SKM-1 (cell line): ENCODE data around the gene RIPOR3.
"Not testable (repeated sequence)": the region's sequence is repeated elsewhere in the genome, so short reads cannot be mapped to it uniquely, and the experiment has no call there.

Experiments
- DNase-seq: peaks from one replicate; lab custom pipeline; 2025; ENCODE audit not compliant: unreplicated experiment; lab: John Stamatoyannopoulos, UW

The RIPOR3 gene

DNA sequence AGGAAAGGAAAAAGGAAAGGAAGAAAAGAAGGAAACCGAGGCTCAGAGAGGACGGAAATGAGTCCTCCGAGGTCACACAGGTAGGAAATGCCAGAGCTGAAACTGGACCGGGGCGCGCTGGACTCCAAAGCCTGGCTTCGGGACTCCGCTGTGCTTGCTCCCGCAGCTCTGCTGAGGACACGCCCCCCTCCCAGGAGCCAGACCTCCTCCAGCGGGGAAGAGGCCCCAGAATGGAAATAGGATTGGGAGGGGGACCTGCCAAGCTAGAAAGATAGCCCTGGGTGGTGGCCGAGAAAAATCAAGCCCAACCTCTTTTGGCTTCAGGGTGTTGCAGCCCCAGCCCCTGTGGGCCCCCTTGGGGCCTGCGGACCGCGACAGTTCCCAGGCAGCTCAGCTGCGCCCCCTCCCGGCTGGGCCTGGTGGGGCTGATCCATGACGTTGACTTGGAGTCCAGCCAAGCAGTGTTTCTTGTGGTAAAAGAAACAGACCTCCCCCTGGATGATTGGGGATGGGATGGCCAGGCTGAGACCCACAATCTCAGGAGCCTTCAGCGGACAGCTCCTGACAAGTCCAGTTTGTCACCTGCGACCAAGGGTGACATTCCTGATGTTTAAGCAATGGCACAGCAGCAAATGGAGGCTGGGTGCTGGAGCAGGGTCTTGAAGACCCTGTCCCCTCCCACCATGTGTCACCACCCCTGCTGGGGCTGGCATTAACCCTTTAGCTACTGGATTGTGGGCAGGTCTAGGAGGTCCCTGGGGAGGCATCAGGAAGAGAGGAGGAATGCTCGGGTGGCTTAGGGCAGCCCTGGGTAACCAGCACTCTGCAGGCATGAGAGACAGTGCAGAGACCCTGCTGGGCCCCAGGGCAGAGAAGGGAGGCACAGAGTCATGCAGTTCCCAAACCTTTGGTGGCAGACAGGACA lies 55.4 kb downstream of the RIPOR3 start:
- peak; percentile 53 for DNase-seq

GRCh38 chr20:50635014-50635557 lies 56.3 kb downstream of the RIPOR3 start:
- no peak for DNase-seq

DNA sequence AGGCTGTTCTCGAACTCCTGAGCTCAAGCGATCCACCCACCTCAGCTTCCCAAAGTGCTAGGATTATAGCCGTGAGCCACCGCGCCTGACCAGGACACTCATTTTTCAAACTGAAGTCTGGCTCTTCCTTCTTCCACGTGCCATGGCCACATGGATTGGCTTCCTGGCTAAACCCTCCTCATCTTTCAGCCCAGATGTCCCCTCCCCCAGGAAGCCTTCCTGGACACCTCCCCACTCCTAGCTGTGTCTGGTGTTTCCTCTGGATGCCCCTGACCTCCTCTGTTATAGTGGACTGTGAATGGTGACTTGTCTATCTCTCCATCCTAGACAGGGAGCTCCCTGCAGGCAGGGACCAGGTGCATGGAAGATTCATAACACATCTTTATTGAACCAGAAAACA lies 57.2 kb downstream of the RIPOR3 start:
- DNase-seq, result no peak

- DNase-seq, result no peak
Measured at GRCh38 chr20:50633361-50633760, 58.0 kb downstream of the RIPOR3 start.

- DNase-seq, result no peak
Measured at GRCh38 chr20:50632701-50633100, 58.6 kb downstream of the RIPOR3 start.

GRCh38 chr20:50632236-50632635 lies 59.1 kb downstream of the RIPOR3 start:
- no peak for DNase-seq

DNA sequence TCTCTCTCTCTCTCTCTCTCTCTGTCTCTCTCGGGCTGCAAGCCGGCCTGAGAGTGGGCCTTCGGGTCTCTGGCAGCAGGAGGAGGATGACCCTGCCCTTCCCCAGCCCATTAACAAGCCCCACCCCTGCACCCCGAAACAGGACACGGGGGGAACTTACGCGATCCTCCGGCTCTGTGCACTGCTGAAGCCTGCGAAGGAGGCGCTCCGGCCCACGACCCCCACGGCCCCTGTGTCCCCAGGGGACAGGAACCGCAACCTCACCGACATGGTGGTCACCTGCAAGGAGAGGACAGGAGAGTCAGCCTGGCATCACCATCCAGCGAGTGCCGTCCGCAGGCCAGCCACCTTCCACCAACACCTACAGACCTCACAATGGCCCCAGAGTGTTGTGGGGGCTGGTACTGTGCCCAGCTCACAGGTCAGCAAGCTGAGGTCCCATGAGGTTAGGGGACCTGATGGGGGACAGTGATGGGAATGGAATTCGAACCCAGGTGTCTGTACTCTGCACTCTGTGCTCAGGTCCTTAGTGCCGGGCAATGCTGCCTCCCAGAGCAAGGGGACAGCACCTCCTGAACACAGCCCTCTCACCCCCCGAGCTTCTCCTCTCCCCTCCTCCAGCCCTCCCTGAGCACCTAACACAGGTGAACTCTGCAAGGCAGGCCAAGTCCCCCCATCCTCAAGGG lies 60.6 kb downstream of the RIPOR3 start:
- no peak for DNase-seq

GRCh38 chr20:50629670-50630045 lies 61.7 kb downstream of the RIPOR3 start:
- DNase-seq, result no peak

DNA sequence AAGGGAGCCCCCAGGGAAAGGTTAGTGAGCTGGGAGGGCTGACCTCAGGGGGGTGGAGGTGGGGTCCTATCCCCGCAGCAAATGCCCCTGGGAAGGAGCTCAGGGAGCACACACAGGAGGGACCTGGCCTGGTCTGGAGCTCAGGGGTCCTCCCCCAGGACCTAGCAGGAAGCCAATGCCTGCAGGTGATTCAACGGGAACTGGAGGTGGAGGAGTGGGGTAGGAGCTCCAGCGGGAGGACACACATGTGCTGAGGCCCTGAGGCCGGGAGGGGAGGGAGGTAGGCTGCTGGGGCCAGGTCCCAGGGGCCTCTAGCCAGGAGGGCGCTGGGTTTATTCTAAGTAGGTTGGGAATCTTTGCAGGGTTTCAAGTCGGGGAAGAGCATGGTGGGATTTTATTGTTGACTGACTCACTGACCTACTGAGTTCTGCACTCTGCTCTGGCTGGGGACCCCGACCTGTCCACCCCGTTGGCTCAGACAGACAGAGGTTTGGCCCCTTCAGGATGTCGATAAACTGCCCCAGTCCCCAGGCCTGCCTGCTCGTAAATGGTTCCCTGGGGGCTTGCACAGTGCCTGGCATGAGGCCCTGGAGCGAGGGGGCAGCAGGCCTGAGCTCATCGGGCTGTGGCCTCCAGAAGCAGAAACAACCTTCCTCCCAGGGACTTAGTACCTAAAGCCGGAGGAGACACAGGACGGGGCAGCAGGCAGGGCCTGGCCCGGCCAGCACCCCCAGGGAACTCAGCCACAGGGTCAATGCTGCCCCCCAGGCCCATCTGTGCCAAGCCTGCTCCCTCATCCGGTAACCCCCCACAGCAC lies 62.3 kb downstream of the RIPOR3 start:
- DNase-seq, result no peak

- no peak for DNase-seq
Measured at GRCh38 chr20:50628332-50628731, 63.0 kb downstream of the RIPOR3 start.

DNA sequence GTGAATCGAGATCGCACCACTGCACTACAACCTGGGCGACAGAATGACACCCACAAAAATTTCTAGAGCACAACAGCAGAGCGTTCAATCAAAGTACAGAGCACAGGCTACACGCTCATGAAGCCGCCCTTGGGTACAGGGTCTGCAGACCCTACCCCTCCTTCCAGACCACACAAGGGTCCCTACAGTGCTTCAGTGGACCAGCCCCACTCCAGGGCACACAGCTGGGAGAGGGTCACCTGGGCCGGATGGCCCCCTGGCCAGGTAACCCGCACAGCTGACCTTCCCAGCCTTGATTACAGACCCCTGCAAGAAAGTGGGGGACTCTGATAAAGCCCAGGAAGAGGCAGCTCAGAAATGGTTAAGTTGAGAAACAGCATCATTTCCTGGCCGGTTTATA lies 63.6 kb downstream of the RIPOR3 start:
- no peak for DNase-seq

GRCh38 chr20:50625986-50626677 lies 65.2 kb downstream of the RIPOR3 start:
- DNase-seq, result peak; percentile 34

- no peak for DNase-seq
Measured at GRCh38 chr20:50624351-50625016, 66.9 kb downstream of the RIPOR3 start.

- DNase-seq, result no peak
Measured at GRCh38 chr20:50621068-50621665, 70.2 kb downstream of the RIPOR3 start.

GRCh38 chr20:50620459-50620858 lies 70.9 kb downstream of the RIPOR3 start:
- not testable (repeated sequence) for DNase-seq

DNA sequence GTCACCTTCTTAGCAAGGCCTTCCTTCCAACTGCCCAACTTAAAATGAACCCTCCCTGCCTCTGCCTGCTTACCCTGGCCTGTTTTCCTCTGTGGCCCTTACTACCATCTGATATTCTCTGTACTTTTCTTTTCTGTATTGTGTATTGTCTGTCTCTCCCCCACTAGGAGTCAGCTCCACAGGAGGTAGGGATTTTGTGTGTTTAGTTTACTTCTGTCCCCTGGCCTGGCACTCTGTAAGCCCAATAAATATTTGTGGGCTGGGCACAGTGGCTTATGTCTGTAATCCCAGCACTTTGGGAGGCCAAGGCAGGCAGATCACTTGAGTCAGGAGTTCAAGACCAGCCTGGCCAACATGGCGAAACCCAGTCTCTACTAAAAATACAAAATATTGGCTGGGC lies 72.8 kb downstream of the RIPOR3 start:
- DNase-seq, result no peak

DNA sequence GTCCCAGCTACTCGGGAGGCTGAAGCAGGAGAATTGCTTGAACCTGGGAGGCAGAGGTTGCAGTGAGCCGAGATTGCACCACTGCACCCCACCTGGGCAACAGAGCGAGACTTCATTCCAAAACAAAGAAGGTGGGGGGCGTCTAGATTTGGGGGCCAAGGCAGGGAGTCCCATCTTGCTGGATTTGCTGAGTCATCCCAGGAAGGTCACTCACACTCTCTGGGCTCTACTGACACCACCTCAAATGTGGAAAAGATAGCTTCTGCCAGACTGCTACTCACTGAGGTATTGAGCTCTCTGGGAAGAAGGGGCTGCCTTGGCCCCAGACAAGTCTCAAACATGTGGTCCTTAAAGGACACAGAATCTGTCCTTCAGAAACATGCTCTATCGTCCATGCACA lies 74.3 kb downstream of the RIPOR3 start:
- no peak for DNase-seq

DNA sequence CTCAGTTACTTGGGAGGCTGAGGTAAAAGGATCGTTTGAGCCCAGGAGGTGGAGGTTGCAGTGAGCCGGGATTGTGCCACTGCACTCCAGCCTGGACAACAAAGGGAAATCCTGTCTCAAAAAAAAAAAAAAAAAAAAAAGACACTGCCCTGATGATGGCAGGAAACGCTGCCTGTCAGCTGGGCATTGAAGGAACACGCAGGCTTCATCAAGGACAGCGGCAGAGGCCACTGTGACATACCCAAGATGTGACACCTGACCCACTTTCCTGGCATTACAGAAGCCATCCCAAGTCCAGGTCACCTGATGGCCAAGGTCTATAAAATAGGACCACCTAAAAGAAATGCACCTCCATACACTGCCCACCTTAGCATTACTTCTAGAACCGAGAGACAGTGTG lies 75.9 kb downstream of the RIPOR3 start:
- no peak for DNase-seq

GRCh38 chr20:50613438-50614169 lies 77.7 kb downstream of the RIPOR3 start:
- DNase-seq, result no peak
